ENCODE results near the gene USP47.
"Not testable (repeated sequence)": the region's sequence is repeated elsewhere in the genome, so short reads cannot be mapped to it uniquely, and the experiment has no call there.

Gene USP47

DNA sequence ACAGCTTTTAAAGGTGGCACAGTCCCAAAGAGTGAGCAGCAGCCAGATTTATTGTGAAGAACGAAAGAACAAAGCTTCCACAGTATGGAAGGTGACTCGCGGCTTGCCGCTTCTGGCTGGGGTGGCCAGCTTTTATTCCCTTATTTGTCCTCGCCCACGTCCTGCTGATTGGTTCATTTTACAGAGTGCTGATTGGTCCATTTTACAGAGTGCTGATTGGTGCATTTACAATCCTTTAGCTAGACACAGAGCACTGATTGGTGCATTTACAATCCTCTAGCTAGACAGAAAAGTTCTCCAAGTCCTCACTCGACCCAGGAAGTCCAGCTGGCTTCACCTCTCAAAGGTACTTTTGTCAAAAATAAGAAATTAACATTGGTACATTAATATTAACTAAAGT lies 10.4 kb upstream of the USP47 start:
- DNase-seq (ENCODE audit: low spot score): not testable (repeated sequence)

DNA sequence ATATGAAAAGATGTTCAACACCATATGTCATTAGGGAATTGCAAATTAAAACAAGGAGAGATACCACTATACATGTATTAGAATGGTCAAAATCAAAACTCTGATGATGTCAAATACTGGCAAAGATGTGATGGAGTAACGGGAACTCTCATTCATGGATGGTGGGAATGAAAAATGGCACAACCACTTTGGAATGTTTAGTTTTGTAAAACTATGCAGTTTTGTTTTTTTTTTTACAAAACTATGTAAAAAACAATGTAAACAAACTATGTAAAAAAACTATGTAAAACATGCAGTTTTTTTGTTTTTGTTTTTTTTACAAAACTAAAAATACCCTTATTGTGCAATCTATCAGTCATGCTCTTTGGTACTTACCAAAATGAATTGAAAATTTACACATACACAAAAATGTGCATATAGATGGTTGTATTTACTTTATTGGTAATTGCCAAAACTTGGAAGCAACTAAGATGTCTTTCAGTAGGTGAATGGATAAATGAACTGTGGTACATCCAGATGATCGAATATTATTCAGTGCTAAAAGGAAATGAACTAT lies 5.0 kb upstream of the USP47 start:
- no peak for DNase-seq (ENCODE audit: low spot score)

DNA sequence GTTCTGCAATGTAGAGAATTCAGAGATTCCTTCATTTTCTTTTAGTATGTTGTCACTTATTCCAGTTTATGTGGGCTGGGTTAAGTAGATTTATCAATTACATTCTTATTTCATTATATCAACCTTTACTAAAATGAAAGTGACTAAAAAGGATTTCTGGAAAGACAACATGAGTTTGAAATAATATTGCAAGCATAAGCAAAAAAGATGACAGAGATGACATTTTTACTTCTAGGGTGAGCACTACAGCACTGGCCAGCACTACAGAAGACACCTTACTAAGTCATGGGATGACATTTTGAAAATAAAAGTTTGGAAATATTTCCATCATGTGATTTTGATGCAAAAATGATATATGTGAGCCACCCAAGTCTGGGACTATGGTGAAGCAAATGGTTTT lies 2.1 kb upstream of the USP47 start:
- no peak for DNase-seq (ENCODE audit: low spot score)

DNA sequence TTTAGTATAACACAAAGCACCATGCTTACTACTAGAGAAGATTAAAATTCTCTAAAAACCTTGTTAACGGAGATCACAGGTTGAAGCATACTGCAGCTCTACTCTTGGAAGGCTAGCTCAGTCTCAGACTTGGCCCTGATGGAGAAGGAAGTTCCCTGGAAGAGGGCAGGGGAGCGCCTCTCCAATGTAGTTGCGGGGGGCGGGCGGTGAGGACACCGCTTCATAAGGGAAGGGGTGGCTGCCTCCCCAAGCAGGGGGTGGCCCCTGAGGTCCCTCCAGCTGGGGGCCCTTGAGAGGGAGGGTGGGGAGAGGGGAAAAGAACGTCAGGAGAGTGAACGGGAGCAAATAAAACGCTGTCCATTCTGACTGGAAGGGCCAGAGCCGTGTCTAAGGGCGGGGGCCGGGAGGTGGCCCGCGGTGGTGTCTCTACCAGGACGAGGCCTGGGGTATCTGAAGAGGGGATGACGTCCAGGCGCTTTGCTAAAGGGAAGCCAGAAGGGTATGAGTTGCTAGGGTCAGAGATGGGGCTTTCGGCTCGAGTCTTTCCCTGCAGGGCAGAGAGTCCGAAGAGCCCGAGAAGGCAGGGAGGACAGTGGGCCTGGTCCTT lies 553 bp upstream of the USP47 start:
- no peak for DNase-seq (ENCODE audit: low spot score)

DNA sequence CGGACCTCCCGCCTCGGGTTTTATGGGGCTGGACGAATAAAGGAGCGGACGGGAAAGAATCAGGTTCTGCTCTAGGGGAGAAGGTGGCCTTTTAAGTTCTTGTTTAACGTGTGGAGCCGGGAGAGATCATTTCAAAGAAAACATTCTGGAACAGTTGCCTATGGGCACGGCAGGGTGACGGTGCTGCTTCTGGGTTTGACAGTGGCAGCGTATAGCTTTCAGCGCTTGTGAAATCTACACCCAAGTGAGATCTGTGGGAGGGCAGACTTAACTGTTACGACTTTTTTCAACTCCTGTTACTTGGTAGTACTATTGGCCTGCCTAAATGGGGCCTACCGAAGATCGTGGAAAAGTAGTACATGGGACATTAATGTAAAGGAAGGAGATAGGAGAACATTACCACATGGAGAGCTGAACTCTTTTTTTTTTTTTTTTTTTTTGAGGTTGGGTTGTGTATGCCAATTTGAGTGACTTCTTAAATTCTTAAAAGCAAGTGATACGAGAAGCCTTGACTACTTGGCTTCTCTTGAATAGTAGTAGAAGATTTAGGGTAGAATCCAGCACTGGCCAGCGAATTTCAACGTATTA lies 743 bp downstream of the USP47 start:
- DNase-seq (ENCODE audit: low spot score): peak; percentile 63

DNA sequence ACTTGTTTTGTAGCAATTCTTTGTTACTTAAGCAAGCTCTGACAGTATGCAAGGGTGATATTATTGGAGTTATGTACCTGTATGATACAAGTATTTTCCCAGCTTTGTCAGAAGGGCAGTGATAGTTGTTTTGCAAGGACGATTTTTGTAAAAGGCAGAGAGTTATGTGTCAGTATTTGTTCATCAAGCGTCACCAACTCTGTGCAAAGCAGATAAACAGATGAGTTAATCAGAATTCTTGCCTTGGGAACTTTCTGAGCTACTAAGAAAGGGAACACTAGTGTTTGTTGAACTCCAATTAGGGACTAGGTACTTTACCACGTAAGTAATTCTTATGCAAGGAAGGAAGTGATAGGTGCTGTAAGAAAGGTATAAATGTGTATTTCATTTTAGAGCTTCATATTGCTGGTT lies 1.4 kb downstream of the USP47 start:
- DNase-seq (ENCODE audit: low spot score): peak; percentile 28

DNA sequence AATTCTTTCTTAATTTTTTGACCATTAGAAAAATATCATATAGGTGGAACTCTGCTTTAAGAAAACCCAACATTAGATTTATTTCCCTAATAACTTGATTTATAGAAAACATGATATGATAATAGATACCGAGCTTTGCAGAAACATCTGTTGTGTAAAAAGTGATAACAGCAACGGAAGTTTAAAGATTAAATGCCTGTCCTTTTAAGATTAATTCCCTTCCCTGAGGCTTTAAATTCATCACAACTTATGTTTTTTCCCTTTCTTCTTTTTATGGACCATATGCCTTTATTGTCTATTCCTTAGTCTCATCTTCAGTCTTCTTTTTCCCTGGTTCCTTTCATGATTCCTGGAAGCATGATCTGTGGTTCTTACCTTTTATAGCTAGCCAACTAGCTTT lies 1.9 kb downstream of the USP47 start:
- no peak for DNase-seq (ENCODE audit: low spot score)

DNA sequence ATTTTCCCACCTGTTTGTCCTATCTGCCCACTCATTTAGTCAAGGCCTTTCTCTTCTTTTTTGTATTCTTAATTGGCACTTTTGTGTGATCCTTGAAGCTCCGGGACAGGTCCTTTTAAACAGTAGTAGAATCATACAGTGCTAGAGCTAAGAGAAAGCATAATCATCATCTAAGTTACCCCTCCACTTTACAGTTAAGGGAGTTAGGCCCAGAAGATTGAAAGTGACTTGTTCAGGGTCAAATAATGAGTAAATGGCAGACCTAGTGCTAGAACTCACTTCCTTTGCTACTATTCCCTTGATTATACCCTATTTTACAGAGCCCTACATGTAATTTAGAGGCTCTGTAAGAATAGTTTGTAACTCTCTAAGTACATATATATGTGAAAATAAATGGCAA lies 2.5 kb downstream of the USP47 start:
- DNase-seq (ENCODE audit: low spot score): no peak

DNA sequence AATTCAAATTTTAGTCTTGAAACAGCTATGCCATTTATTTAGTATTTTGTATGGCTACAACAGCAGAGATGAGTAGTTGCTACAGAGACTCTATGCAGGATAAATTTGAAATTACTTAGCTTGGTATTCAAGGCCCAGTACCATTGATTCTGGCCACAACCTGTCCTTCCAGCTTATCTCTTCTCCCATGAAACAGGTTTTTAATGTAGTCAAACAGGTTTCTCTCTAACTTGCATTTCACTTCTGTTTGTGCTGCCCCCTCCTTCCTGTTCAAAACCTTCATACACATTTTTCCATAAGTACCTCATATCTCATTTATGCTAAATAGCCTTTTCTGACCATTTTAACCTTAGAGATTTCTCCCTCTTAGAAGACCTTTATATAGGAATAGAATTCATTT lies 3.3 kb downstream of the USP47 start:
- DNase-seq (ENCODE audit: low spot score): peak; percentile 55

DNA sequence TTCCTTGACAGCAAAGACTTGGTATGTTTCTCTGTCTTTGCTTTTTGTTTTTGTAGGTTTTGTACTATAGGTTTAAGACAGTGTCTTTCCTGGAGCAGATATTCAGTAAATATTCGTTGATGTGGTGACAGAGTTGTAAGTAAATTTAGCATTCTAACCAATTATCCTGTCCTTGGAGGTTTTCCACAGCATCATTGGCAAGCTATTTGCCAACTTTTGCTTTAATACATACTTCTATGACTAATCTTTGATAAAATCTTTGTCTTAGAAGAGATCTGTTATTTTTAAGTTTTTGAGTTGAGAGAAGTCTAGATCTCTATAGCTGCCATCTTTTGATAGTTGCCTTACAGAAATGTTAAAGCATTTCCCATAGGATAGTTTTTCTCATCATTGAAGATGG lies 3.8 kb downstream of the USP47 start:
- DNase-seq (ENCODE audit: low spot score): no peak

DNA sequence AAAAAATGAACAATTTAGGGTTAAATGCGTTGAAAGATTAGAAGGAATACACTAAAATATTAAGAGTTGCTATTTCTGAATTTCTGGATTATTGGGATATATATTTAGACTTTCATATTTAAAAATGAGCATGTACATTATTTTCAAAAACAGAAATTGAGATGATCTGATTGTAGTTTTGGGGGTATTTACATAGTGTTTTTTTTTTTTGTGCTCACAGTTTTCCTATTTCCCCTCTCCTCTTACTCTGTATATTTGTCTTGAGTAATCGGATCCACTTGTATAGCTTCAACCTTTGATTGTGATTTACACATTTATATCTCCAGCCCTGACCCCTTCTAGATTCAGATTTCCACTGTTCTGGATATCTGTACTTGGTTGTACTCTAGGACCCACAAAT lies 5.3 kb downstream of the USP47 start:
- DNase-seq (ENCODE audit: low spot score): no peak

DNA sequence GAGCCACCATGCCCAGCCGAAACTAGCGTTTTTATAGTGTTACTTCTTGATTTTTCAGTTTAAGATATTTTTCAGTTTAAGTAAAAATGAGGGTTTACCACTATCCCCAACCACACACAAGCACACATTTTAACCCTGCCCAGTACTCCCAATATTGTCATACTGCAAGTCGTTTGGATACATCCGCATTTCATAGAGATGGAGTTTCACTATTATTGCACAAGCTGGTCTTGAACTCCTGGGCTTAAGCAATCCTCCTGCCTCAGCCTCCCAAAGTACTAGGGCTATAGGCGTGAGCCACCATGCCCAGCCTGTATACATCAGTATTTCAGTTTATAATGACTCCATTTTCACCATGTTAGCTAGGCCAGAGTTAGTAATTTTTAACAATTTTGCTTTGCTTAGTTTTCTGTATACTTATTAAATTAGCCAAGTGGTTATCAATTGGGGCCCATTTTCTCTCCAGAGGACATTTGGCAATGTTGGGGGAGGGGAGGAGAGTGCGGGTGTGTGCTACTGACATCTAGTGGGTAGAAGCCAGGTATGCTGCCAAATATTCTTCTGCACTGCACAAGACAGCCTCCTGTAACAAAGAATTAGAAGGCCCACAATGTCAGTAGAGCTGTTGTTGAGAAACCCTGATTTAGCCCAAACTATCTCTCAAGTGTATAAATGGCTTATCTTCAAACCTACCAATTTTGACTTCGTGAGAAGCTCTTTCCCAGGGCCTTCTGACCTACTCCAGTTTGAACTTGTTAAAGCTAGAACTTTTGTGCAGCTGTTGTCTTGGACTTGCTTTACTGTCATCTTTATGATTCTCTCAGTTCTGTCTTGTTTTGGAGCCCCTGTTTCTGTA lies 7.3 kb downstream of the USP47 start:
- DNase-seq (ENCODE audit: low spot score): peak; percentile 46

DNA sequence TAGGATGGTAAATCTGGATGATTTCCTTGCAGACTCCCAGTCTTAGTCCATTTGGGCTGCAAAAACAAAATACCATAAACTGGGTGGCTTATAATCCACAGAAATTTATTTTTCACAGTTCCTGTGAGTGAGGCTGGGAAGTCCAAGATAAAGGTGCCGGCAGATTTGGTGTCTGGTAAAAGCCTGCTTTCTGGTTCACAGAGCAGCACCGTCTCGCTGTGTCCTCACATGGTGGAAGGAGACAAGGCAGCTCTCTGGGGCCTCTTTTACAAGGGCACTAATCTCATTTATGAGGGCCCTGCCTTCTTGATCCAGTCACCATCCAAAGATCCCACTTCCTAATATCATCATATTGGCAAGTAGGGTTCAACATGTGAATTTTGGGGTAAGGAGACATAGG lies 8.9 kb downstream of the USP47 start:
- no peak for DNase-seq (ENCODE audit: low spot score)

DNA sequence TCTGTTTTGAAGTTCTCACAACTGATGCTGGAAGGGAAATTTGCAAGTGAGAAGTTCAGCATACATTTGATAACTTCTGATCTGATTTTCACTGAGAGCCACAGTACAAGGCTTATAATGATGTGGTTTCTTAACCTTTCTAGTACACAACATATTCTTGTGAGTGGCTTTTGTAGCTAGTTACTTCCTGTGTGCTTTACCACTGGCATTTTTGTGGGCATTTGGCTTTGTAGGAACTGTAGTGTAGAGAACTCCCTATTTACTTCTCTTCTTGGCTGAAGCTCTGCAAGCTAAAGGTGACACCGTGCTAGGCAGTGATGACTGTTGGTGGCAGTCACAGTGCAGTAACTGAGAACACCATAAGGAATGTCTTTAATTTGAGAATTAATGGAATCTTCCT lies 14.9 kb downstream of the USP47 start:
- DNase-seq (ENCODE audit: low spot score): no peak

DNA sequence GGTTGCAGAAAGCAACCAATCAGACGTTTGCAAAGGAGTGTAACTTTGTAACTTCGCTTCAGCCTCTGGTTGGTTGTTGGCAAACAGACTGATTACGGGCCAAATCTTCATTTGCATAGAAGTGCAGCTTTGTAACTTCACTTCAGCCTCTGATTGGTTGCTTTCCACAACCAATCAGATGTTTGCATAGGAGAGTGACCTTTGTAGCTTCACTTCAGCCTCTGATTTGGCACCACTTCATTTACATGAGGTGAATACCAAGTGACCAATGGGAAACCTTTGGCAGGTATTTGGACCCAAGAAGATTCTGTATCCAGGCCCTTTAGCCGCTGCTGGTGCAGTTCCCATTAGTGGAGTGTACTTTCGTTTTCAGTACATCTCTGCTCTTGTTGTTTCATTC lies 16.0 kb downstream of the USP47 start:
- peak; percentile 63 for DNase-seq (ENCODE audit: low spot score)

DNA sequence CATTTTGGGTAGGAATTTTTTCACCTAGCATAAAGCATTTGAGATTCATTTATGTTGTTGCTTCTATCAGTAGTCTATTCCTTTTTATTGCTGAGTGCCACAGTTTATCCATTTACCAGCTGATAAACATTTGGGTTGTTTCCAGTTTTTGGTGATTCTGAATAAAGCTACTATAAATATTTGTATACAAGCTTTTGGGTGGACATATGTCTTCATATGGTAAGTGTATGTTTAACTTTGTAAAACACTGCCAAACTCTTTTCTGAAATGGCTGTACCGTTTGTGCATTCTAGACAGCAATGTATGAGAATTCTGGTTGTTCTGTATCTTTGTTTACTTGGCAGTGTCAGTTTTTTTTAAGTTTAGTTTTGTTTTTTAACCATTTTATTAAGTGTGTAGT lies 16.9 kb downstream of the USP47 start:
- DNase-seq (ENCODE audit: low spot score): no peak

DNA sequence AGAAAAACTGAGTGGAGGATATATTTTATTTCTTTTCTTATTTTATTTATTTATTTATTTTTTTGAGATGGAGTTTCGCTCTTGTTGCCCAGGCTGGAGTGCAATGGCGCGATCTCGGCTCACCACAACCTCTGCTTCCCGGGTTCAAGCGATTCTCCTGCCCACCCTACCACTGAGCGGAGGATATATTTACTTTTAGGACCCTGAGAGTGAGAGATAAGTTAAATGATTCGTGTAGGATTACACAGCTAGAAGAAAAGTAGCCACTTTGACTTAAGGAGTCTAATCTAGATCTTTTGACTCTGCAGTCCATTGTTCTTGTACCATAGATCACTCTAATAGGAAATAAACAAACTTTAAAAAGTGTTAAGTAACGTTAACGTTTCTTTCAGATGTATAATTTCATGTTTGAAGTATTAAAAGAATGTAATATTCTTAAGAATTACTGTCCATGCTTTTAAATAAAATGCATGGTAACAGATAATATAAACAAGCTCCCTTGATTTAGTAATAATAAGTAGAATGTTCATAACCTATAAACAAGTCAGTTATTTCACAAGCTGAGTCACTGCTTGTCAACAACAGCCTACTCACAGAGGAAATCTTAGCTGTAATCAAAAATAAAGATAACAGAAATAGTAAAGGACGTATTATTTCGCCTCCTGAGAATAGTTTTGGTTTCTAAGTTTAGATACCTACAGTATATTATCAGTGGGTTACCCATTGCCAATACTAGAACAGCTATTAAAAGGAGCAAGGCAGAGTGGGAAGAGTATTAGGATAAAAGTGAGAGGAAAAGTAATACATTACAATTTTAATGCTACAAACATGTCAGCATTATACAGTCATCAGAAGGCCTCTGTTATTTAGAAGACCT lies 18.6 kb downstream of the USP47 start:
- DNase-seq (ENCODE audit: low spot score): no peak

DNA sequence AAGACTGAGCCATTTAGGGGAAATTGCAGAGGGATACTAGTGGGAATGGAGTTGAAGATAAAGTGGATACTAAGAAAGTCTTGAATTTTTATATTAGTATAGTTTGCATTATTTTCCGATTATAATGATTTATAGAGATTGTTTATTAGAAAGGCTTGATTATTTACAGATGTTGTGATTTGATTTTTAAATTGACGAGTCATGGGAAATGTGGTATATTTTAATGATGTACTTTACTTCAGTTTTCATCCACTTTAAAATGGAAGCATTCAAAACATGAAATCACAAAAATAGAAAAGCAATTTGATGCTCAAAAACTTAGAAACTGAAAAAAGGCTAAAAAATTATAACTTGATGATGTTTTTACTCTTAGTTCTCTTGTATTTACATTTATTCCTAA lies 21.2 kb downstream of the USP47 start:
- DNase-seq (ENCODE audit: low spot score): no peak

DNA sequence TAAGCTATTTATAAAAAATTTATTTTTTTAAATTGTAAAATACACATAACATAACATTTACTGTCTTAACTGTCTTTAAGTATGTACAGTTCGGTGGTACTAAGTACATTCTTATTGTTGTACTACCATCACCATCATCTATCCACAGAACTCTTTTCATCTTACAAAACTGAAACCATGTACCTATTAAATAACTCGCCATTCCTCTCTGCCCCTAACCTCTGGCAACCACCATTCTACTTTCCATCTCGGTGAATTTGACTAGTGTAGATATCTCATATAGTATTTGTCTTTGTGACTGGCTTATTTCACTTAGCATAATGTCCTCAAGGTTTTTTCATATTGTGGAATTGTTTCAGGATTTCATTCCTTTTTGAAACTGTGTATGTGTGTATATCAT lies 22.6 kb downstream of the USP47 start:
- DNase-seq (ENCODE audit: low spot score): no peak

DNA sequence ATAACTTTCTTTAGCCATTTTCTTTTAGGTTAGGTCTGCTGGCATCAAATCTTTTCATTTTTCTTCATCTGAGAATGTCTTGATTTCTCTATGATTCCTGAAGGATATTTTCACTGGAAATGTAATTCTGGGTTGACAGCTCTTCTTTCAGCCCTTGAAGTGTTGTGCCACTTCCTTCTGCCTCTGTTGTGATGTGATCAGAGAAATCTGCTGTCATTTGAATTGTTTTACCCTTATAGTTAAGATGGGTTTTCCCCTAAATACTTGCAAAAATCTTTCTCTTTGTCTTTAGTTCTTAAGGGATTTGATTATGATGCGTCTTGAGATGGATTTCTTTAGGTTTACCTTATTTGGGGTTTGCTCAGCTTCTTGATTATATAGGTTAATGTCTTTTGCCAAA lies 23.0 kb downstream of the USP47 start:
- DNase-seq (ENCODE audit: low spot score): no peak

DNA sequence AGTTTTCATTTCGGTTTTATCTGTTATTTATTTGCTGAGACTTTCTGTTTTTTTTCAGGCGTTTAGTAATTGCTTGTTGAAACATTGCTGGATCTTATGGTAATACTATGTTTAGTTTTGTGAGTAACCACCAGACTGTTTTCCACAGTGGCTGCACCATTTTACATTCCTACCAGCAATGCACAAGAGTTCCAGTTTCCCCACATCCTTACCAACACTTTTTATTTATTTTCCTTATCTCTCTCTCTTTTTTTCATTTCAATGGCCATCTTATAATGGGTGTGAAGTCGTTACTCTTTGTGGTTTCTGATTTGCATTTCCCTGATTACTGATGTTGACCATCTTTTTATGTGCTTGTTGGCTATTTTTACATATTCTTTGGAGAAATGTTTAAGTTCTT lies 23.7 kb downstream of the USP47 start:
- no peak for DNase-seq (ENCODE audit: low spot score)

DNA sequence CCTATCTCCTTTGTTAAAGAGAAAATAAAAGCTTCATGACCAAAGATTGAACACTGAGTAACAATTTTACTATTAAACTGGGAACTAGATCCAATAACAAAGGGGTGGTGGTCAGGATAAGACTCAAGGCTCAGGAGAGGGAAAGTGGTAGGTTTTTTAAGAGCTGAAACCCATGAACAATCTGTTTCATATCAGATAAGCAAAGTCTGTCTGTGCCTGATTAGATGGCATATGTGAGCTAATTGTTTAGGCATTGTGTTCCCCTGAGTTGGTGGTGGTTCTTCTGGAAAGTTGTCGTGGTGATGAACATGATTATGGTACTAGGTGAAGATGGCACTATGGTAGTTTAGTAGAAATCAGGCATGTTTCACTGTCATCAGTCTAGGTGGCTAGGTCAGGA lies 24.4 kb downstream of the USP47 start:
- no peak for DNase-seq (ENCODE audit: low spot score)

All from LoVo (cell line).